ENCODE data around the gene CLEC2D. TPM values are rescaled to one million over a fixed set of nuclear protein-coding genes. Genes with fewer than 3 reads are reported as not detected.
"Not testable (repeated sequence)": the region's sequence is repeated elsewhere in the genome, so short reads cannot be mapped to it uniquely, and the experiment has no call there.

The CLEC2D gene
- total RNA-seq, 2 experiments from 2014 or later: 280 to 301 TPM

- DNase-seq: no peak
- no peaks in the 10 kb centered on the region for H3K27me3 Mint-ChIP-seq
Measured at GRCh38 chr12:9667403-9668160, 1.9 kb upstream of the CLEC2D start.

DNA sequence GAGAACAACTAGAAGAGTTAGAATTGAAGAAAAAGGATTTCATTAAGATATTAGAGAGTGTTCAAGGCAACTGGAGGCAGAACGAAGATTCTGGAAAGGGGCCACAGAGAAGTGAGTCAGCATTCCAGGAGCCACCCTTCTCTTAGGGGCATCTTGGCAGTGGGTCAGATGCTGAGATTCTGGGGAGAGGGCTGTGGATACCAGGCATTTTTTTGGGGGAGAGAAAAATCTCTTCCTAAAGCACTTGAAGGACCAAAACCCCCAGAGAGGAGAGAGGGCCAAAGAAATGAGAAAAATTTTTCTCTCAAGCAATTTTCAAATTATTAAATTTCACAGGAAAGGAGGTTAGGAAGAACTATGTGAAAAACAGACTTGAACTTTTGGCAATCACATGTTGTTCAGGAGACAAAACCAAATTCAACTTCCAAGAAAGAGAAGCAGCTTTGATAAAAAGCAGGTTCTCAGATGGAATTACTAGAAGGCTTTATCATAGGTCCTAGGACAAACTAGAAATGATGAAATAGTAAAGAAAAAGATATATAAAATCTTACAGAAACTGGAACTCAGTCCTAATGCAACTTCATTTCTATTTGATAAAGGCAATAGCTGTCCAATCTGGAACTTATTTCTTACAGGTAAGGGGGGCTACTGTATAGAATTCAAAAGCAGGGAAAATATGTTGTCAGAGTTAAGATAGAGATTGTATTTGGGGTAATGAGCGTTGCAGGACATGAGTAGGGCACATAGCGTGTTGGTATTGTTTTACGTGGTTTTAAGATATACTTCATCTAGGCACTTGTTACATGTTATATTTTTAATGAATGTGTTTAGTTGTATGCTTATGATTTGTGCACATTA is 1.1 kb upstream of the CLEC2D start:
- H3K27ac Mint-ChIP-seq: peak overlapping the region; percentile 99
- no peak for DNase-seq
- H3K4me3 Mint-ChIP-seq: peak overlapping the region; percentile 95
- POLR2A ChIA-PET: interaction anchor here (0.5 to 11.9 kb wide), 16 partner anchors 8 to 886 kb away, joined by 3 to 499 read pairs (median 6); partner anchors contain the start of genes CD69, CLEC2B and CLECL1
- no peak for ATAC-seq (ENCODE audit: low read depth)
- peaks cover 68% of the 10 kb centered on the region for H3K36me3 Mint-ChIP-seq
- H3K27me3 Mint-ChIP-seq: no peaks in the 10 kb centered on the region
- H3K4me1 Mint-ChIP-seq: peaks cover 57% of the 10 kb centered on the region
- no peaks in the 10 kb centered on the region for H3K9me3 Mint-ChIP-seq

More at GRCh38 chr12:9667403-9668160, 1.9 kb upstream of the CLEC2D start:
- ATAC-seq (ENCODE audit: low read depth): peak; percentile 5
- Mint-ChIP-seq H3K27ac (peak overlapping the region; percentile 99), H3K4me1 (peaks cover 59% of the 10 kb centered on the region), H3K4me3 (peak overlapping the region; percentile 95), H3K36me3 (peaks cover 64% of the 10 kb centered on the region), H3K9me3 (no peaks in the 10 kb centered on the region)
- POLR2A ChIA-PET: interaction anchor here (0.5 to 11.9 kb wide), 7 partner anchors 9 to 128 kb away, joined by 3 to 499 read pairs (median 6); partner anchors contain the start of genes CD69 and CLECL1

DNA sequence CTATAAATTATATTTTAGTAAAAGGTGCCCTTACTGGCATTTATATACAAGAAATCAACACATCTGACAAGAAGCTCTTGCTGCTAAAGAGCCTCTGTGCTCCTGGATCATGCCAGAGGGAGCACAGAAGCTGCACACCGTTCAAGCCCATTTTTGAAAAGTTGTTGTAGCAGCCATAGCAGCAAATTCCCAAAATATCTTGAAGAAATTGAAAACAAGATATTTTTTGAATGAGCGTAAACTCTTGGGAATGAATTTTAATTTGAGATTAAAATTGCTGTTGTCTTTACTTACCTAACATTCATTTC is 540 bp upstream of the CLEC2D start:
- no peaks in the 10 kb centered on the region for H3K27me3 Mint-ChIP-seq
- POLR2A ChIA-PET: interaction anchor here (0.8 to 11.9 kb wide), 21 partner anchors 8 to 889 kb away, joined by 3 to 499 read pairs (median 5); partner anchors contain the start of genes CD69 and CLEC2B
- peaks cover 58% of the 10 kb centered on the region for H3K4me1 Mint-ChIP-seq
- H3K36me3 Mint-ChIP-seq: peaks cover 70% of the 10 kb centered on the region
- DNase-seq (no peak), ATAC-seq (ENCODE audit: low read depth) (no peak)
- H3K27ac Mint-ChIP-seq: peak overlapping the region; percentile 99
- H3K9me3 Mint-ChIP-seq: no peaks in the 10 kb centered on the region
- H3K4me3 Mint-ChIP-seq: peak overlapping the region; percentile 95

- H3K36me3 Mint-ChIP-seq: peaks cover 70% of the 10 kb centered on the region
- H3K4me1 Mint-ChIP-seq: peaks cover 66% of the 10 kb centered on the region
- ATAC-seq (ENCODE audit: low read depth); H3K9me3 Mint-ChIP-seq; H3K27me3 Mint-ChIP-seq; DNase-seq: not testable (repeated sequence)
- POLR2A ChIA-PET: interaction anchor here (1.0 to 7.8 kb wide), 8 partner anchors 10 to 715 kb away, joined by 3 to 216 read pairs (median 12); partner anchors contain the start of gene CD69
- H3K4me3 Mint-ChIP-seq: peak overlapping the region; percentile 95
- peak overlapping the region; percentile 99 for H3K27ac Mint-ChIP-seq
Measured at GRCh38 chr12:9672340-9672739, 2.8 kb downstream of the CLEC2D start.

- DNase-seq (peak; percentile 74), ATAC-seq (ENCODE audit: low read depth) (peak; percentile 39)
- Mint-ChIP-seq H3K36me3 (peaks cover 75% of the 10 kb centered on the region), H3K4me3 (peak overlapping the region; percentile 95), H3K9me3 (no peaks in the 10 kb centered on the region), H3K4me1 (peaks cover 62% of the 10 kb centered on the region), H3K27me3 (no peaks in the 10 kb centered on the region), H3K27ac (peak overlapping the region; percentile 99)
- POLR2A ChIA-PET: interaction anchor here (0.7 to 7.8 kb wide), 23 partner anchors 8 to 713 kb away, joined by 3 to 216 read pairs (median 5); partner anchors contain the start of genes CD69 and CLEC2B
Measured at GRCh38 chr12:9673404-9674225, 4.1 kb downstream of the CLEC2D start.

- no peaks in the 10 kb centered on the region for H3K9me3 Mint-ChIP-seq
- POLR2A ChIA-PET: interaction anchor here (1.0 to 7.8 kb wide), 21 partner anchors 8 to 713 kb away, joined by 3 to 216 read pairs (median 5); partner anchors contain the start of genes CD69 and CLEC2B
- H3K27me3 Mint-ChIP-seq: no peaks in the 10 kb centered on the region
- H3K4me1 Mint-ChIP-seq: peaks cover 61% of the 10 kb centered on the region
- H3K4me3 Mint-ChIP-seq: peak overlapping the region; percentile 95
- H3K27ac Mint-ChIP-seq: peak overlapping the region; percentile 99
- ATAC-seq (ENCODE audit: low read depth): peak; percentile 46
- H3K36me3 Mint-ChIP-seq: peaks cover 76% of the 10 kb centered on the region
- no peak for DNase-seq
Measured at GRCh38 chr12:9674226-9674590, 4.7 kb downstream of the CLEC2D start.

DNA sequence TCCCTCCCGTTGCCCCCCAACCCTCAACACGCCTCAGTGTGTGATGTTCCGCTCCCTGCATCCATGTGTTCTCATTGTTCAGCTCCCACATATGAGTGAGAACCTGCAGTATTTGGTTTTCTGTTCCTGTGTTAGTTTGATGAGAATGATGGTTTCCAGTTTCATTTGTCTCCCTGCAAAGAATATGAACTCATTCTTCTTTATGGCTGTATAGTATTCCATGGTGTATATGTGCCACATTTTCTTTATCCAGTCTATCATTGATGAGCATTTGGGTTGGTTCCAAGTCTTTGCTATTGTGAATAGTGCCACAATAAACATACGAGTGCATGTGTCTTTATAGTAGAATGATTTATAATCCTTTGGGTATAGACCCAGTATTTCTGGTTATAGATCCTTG is 13.0 kb downstream of the CLEC2D start:
- not testable (repeated sequence) for ATAC-seq (ENCODE audit: low read depth)
- POLR2A ChIA-PET: interaction anchor here (0.6 to 2.0 kb wide), 5 partner anchors 9 to 66 kb away, joined by 4 to 12 read pairs (median 4); no protein-coding TSS in a partner anchor

DNA sequence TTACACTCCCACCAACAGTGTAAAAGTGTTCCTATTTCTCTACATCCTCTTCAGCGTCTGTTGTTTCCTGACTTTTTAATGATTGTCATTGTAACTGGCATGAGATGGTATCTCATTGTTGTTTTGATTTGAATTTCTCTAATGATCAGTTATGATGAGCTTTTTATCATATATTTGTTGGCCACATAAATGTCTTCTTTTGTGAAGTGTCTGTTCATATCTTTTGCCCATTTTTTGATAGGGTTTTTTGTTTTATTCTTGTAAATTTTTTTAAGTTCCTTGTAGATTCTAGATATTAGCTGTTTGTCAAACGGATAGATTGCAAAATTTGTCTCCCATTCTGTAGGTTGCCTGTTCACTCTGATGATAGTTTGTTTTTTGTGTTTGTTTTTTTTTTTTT is 13.4 kb downstream of the CLEC2D start:
- H3K36me3 Mint-ChIP-seq: peaks cover 81% of the 10 kb centered on the region
- H3K4me3 Mint-ChIP-seq: peak overlapping the region; percentile 8
- peaks cover 23% of the 10 kb centered on the region for H3K9me3 Mint-ChIP-seq
- peaks cover 72% of the 10 kb centered on the region for H3K4me1 Mint-ChIP-seq
- POLR2A ChIA-PET: interaction anchor here (0.7 to 1.7 kb wide), 5 partner anchors 8 to 37 kb away, joined by 4 to 6 read pairs (median 4); partner anchors contain the start of gene CLEC2D
- not testable (repeated sequence) for ATAC-seq (ENCODE audit: low read depth); H3K27me3 Mint-ChIP-seq; DNase-seq
- peak overlapping the region; percentile 23 for H3K27ac Mint-ChIP-seq

More for the DNA sequence above, 13.0 kb downstream of the CLEC2D start:
- not testable (repeated sequence) for H3K27me3 Mint-ChIP-seq, DNase-seq
- Mint-ChIP-seq H3K36me3 (peaks cover 81% of the 10 kb centered on the region), H3K4me3 (peak overlapping the region; percentile 8), H3K4me1 (peaks cover 70% of the 10 kb centered on the region), H3K9me3 (peaks cover 23% of the 10 kb centered on the region), H3K27ac (peak overlapping the region; percentile 26)

DNA sequence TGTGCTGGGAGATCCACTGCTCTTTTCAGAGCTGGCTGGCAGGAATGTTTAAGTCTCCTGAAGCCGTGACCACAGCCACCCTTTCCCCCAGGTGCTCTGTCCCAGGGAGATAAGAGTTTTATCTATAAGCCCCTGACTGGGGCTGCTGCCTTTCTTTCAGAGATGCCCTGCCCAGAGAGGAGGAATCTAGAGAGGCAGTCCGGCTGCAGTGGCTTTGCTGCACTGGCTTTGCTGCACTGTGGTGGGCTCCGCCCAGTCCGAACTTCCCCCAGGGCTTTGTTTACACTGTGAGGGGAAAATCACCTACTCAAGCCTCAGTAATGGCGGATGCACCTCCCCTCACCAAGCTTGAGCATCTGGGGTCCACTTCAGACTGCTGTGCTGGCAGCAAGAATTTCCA is 15.9 kb downstream of the CLEC2D start:
- Mint-ChIP-seq H3K4me3 (peak overlapping the region; percentile 57), H3K9me3 (peaks cover 22% of the 10 kb centered on the region)

DNA sequence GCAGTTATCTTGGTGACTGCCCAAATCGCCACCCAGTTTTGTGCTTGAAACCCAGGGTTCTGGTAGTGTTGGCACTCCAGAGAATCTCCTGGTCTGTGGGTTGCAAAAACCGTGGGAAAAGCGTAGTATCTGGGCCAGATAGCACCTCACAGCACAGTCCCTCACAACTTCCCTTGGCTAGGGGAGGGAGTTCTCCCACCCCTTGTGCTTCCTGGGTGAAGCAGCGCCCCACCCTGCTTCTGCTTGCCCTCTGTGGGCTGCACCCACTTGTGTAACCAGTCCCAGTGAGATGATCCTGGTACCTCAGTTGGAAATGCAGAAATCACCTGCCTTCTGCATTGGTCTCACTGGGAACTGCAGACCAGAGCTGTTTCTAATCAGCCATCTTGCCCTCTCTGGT is 16.4 kb downstream of the CLEC2D start:
- POLR2A ChIA-PET: interaction anchor here (0.9 to 1.3 kb wide), 2 partner anchors 15 to 32 kb away, joined by 3 read pairs; no protein-coding TSS in a partner anchor
- ATAC-seq (ENCODE audit: low read depth): peak; percentile 18
- H3K4me3 Mint-ChIP-seq: peak overlapping the region; percentile 57

More for the DNA sequence above, 15.9 kb downstream of the CLEC2D start:
- peaks cover 85% of the 10 kb centered on the region for H3K36me3 Mint-ChIP-seq
- ATAC-seq (ENCODE audit: low read depth): peak; percentile 57
- POLR2A ChIA-PET: interaction anchor here (0.7 to 1.8 kb wide), 4 partner anchors 10 to 37 kb away, joined by 3 to 7 read pairs (median 4); no protein-coding TSS in a partner anchor
- H3K27me3 Mint-ChIP-seq, DNase-seq: not testable (repeated sequence)
- peaks cover 64% of the 10 kb centered on the region for H3K4me1 Mint-ChIP-seq
- H3K27ac Mint-ChIP-seq: peak overlapping the region; percentile 75

DNA sequence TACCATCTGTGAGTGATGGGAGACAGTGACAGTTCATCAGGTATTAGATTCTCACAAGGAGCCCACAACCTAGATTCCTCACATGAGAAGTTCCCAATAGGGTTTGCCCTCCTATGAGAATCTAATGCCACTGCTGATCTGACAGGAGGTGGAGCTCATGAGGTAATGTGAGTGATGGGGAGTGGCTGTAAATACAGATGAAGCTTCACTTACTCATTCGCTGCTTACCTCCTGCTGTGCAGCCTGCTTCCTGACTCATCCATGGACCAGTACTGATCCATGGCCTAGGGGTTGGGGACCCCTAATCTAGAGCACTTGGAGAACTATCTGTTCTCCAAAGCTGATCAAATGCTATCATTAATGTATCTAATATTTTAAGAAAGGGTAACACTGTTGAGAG is 17.7 kb downstream of the CLEC2D start:
- Mint-ChIP-seq H3K27ac (no peak overlapping the region), H3K9me3 (peaks cover 17% of the 10 kb centered on the region)
- ATAC-seq (ENCODE audit: low read depth): no peak

More for the DNA sequence above, 16.4 kb downstream of the CLEC2D start:
- H3K4me1 Mint-ChIP-seq: peaks cover 66% of the 10 kb centered on the region
- peaks cover 84% of the 10 kb centered on the region for H3K36me3 Mint-ChIP-seq
- peak overlapping the region; percentile 75 for H3K27ac Mint-ChIP-seq
- no peaks in the 10 kb centered on the region for H3K27me3 Mint-ChIP-seq
- H3K9me3 Mint-ChIP-seq: peaks cover 20% of the 10 kb centered on the region
- DNase-seq: no peak

DNA sequence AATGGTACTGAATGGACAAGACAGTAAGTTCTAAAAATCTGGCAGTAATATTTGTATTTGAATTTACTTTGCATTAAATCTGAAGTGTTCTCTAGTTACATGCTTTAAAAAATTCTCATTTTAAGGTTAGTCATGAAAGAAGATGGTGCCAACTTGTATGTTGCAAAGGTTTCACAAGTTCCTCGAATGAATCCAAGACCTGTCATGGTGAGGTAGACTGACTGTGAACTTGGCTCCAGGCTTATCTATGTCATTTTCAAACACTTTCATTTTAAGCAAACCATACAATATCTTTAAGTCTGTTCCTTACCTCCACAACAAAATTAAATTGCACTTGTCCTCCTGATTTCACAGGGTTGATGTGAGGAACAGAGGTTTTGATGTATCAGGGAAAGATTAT is 23.4 kb downstream of the CLEC2D start:
- H3K4me1 Mint-ChIP-seq: peaks cover 41% of the 10 kb centered on the region
- DNase-seq: no peak
- H3K27me3 Mint-ChIP-seq: no peaks in the 10 kb centered on the region
- H3K9me3 Mint-ChIP-seq: peaks cover 19% of the 10 kb centered on the region
- no peak overlapping the region for H3K4me3 Mint-ChIP-seq
- H3K27ac Mint-ChIP-seq: peak overlapping the region; percentile 9
- H3K36me3 Mint-ChIP-seq: peaks cover 86% of the 10 kb centered on the region
- POLR2A ChIA-PET: no interaction called here
- no peak for ATAC-seq (ENCODE audit: low read depth)

More for the DNA sequence above, 17.7 kb downstream of the CLEC2D start:
- Mint-ChIP-seq H3K4me3 (no peak overlapping the region), H3K27me3 (no peaks in the 10 kb centered on the region), H3K36me3 (peaks cover 85% of the 10 kb centered on the region), H3K4me1 (peaks cover 64% of the 10 kb centered on the region)
- POLR2A ChIA-PET: interaction anchor here (1.3 to 2.2 kb wide), 3 partner anchors 13 to 31 kb away, joined by 3 to 7 read pairs (median 4); no protein-coding TSS in a partner anchor
- no peak for DNase-seq

Data from activated naive CD8-positive, alpha-beta T cell treated with anti-CD3 and anti-CD28 coated beads, Interleukin-2, amount 10 ng/mL, durations not matched to agents 7 days and 5 days (primary cell).